Measurements from ENCODE around the gene ACSF2. TPM values are rescaled to one million over a fixed set of nuclear protein-coding genes. Genes with fewer than 3 reads are reported as not detected.

Gene ACSF2
- total RNA-seq, 1 donor from 2014 or later, result 13.6 TPM

GRCh38 chr17:50487213-50488096 lies 61.4 kb downstream of the ACSF2 start:
- Mint-ChIP-seq H3K27me3 (no peaks in the 10 kb centered on the region), H3K4me1 (no peaks in the 10 kb centered on the region), H3K4me3 (no peak overlapping the region), H3K9me3 (no peaks in the 10 kb centered on the region), H3K36me3 (ENCODE audit: low read depth) (peaks cover 23% of the 10 kb centered on the region), H3K27ac (no peak overlapping the region)
- intact Hi-C loops (cut with micrococcal nuclease), result no loop called here
- no peak for DNase-seq

DNA sequence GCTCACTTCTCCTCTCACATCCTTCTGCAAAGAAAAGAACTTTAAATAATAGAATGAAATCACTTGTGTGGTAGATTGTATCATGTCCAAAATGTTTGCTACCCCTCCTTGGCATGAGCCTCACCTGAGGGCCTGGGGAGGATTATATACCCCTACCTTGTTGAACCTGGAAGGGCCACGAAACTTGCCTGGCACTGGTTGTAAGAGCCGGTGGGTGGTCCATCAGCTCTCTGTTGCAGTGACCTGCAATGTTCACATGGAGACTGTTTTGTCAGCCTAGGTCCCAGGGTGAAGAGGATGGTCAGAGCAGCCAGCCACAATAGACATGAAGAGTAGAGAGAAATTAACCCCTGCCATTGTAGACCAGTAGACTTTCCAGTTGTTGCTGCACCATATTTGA lies 62.9 kb downstream of the ACSF2 start:
- H3K27ac Mint-ChIP-seq, result no peak overlapping the region

DNA sequence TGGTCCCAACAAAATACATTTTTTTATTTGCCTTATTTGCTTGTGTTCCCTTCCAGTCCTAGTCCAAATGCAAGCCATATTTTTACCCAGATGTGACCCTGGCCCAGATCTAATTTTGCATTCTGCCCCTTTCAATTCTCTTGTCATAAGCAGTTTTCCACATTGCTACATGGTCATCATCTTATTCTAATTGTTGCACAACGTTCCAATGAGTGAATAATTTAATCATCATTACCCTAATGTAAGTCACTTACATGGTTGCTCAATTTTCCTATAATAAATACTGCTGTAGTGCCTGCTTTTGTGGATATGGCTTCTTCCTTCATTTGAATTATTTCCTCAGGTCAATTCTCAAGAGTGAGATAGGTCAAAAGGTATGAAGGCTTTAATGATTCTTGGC lies 65.5 kb downstream of the ACSF2 start:
- no peak for DNase-seq
- Mint-ChIP-seq H3K9me3 (no peaks in the 10 kb centered on the region), H3K4me3 (no peak overlapping the region)

More for the DNA sequence above, 62.9 kb downstream of the ACSF2 start:
- Mint-ChIP-seq H3K4me1 (no peaks in the 10 kb centered on the region), H3K27me3 (peaks cover 1% of the 10 kb centered on the region), H3K9me3 (no peaks in the 10 kb centered on the region), H3K36me3 (ENCODE audit: low read depth) (peaks cover 12% of the 10 kb centered on the region), H3K4me3 (no peak overlapping the region)
- no peak for DNase-seq
- intact Hi-C loops (cut with micrococcal nuclease), result no loop called here

GRCh38 chr17:50492214-50492613 lies 66.2 kb downstream of the ACSF2 start:
- H3K4me1 Mint-ChIP-seq, result no peaks in the 10 kb centered on the region
- no peak for DNase-seq
- H3K4me3 Mint-ChIP-seq, result no peak overlapping the region
- peaks cover 9% of the 10 kb centered on the region for H3K27me3 Mint-ChIP-seq
- H3K27ac Mint-ChIP-seq, result no peak overlapping the region
- no peaks in the 10 kb centered on the region for H3K36me3 Mint-ChIP-seq (ENCODE audit: low read depth)
- H3K9me3 Mint-ChIP-seq, result no peaks in the 10 kb centered on the region
- intact Hi-C loops (cut with micrococcal nuclease), result no loop called here

More for the DNA sequence above, 65.5 kb downstream of the ACSF2 start:
- no peaks in the 10 kb centered on the region for H3K4me1 Mint-ChIP-seq
- no peak overlapping the region for H3K27ac Mint-ChIP-seq
- intact Hi-C loops (cut with micrococcal nuclease), result no loop called here
- no peaks in the 10 kb centered on the region for H3K36me3 Mint-ChIP-seq (ENCODE audit: low read depth)
- peaks cover 9% of the 10 kb centered on the region for H3K27me3 Mint-ChIP-seq

DNA sequence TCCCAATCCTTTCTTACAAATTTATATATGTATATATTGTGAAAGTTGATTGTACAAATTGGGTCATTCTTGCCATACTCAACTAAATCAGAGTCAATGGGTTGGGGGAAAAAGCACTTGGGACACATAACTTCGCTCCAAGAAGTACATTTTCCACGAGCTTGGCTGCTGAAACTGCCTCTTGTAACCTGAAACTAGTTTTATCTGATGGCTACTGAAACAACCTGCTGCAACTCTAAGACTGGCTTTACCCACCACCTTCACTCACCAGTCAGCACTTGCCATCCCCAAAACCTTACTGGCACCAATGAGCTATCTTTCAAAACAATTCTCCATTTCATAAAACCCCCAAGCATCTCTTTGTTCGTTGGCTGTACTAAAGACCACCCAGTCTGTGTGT lies 67.7 kb downstream of the ACSF2 start:
- intact Hi-C loops (cut with micrococcal nuclease), result no loop called here
- Mint-ChIP-seq H3K4me3 (no peak overlapping the region), H3K36me3 (ENCODE audit: low read depth) (no peaks in the 10 kb centered on the region), H3K4me1 (no peaks in the 10 kb centered on the region), H3K27me3 (peaks cover 12% of the 10 kb centered on the region), H3K9me3 (no peaks in the 10 kb centered on the region), H3K27ac (no peak overlapping the region)
- DNase-seq, result no peak

DNA sequence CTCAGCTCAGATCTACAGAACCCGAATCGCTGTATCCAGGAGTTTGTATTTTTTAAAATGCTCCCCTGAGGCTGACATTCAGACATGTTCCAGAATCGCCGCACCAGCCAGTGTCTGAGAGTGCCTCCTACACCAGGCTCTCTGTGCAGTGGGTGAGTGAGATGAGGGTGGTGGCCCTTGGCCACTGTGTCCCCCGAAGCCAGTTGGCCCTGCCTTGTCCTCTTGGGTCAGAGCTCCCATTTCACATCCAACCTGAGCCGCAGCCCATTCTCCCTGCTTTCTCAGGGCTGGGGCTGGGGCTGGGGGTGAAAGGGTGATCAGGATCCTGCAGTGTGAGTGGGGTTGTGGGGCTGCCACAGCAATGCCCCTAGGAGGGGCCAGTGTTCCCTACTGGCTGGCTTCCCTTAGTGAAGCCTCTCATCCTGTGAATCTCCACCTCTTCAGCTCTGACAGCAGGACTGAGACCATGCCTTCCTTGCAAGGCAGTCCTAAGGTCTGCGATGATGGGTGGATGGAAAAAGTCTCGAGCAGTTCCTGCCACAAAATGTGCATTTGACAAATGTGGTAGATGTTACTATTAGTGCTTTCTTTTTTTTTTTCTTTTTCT lies 69.3 kb downstream of the ACSF2 start:
- Mint-ChIP-seq H3K27ac (peak overlapping the region; percentile 37), H3K4me1 (no peaks in the 10 kb centered on the region), H3K27me3 (peaks cover 13% of the 10 kb centered on the region), H3K36me3 (ENCODE audit: low read depth) (no peaks in the 10 kb centered on the region), H3K4me3 (no peak overlapping the region), H3K9me3 (no peaks in the 10 kb centered on the region)
- intact Hi-C loops (cut with micrococcal nuclease), result no loop called here
- DNase-seq, result no peak

DNA sequence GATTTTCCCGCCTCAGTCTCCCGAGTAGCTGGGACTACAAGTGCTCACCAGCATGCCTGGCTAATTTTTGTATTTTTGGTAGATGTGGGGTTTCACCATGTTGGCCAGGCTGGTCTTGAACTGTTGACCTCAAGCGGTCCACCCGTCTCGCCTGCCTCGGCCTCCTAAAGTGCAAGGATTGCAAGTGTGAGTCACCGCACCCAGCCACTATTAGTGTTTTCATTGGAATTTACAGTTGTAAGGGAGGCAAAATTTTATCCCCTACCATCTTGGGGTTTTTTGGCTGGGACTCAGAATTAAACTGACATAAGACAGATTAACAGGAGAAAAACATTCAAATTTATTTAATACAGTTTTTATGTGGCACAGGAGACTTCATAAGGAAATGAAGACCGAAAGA lies 69.9 kb downstream of the ACSF2 start:
- H3K4me1 Mint-ChIP-seq, result no peaks in the 10 kb centered on the region
- peaks cover 13% of the 10 kb centered on the region for H3K27me3 Mint-ChIP-seq
- no peak for DNase-seq
- H3K4me3 Mint-ChIP-seq, result no peak overlapping the region
- no peaks in the 10 kb centered on the region for H3K36me3 Mint-ChIP-seq (ENCODE audit: low read depth)
- intact Hi-C loops (cut with micrococcal nuclease), result no loop called here
- H3K9me3 Mint-ChIP-seq, result no peaks in the 10 kb centered on the region
- H3K27ac Mint-ChIP-seq, result no peak overlapping the region

DNA sequence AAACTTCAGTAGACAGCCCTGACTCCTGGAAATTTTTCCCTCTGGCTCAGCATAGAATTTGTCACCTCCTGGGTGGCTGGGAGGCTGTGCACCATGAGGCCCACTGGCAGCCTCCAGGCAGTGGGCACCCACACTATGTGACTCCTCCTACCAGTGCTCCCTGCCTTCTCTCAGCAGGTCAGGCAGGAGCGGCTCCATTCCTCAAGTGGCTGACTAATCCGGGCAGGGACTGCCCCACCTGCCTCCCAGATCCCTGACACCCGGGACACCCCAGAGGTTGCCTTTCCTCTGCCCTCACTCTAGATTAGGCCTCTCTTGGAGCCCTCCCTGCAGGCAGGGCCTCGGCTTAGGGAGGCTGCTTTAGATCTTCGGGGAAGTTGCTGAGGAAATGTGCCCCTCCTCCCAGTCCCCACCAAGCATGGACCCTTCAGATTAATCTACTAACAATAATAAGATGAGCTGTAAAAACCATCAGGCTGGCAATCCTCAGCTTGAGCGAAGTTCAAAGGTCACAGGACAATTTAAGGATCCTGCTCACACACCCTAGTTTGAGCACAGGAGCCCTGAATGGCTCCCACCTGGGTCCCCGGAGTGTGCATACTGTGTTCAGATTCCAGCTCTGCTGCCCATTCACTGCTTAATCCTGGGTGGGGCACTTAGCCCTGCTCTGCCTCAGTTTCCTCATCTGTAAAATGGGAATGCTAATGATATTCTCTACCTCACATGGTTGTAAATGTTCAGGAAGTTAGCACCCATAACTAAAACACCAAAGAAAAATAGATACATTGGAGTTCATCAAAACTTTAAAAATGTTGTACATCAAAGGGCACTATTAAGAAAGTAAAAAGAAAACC lies 72.2 kb downstream of the ACSF2 start:
- H3K27me3 Mint-ChIP-seq, result peaks cover 15% of the 10 kb centered on the region
- no peaks in the 10 kb centered on the region for H3K4me1 Mint-ChIP-seq
- no peaks in the 10 kb centered on the region for H3K36me3 Mint-ChIP-seq (ENCODE audit: low read depth)
- no peak overlapping the region for H3K27ac Mint-ChIP-seq
- no peak overlapping the region for H3K4me3 Mint-ChIP-seq
- no peaks in the 10 kb centered on the region for H3K9me3 Mint-ChIP-seq
- intact Hi-C loops (cut with micrococcal nuclease), result no loop called here
- DNase-seq, result no peak

DNA sequence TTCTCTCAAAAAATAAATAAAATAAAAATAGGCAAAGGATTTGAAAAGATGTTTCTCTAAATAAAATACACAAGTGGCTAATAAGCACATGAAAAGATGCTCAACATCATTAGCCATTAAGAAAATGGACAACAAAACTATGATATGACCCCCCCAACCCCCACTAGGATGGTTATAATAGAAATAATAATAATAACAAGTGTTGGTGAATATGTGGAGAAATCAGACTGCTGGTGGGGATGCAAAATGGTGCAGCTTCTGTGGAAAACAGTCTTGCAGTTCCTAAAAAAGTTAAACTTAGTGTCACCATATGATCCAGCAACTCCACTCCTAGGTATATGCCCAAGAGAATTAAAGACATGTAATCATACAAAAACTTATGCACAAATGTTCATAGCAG lies 73.3 kb downstream of the ACSF2 start:
- DNase-seq, result no peak
- Mint-ChIP-seq H3K27ac (no peak overlapping the region), H3K4me1 (peaks cover 6% of the 10 kb centered on the region), H3K36me3 (ENCODE audit: low read depth) (no peaks in the 10 kb centered on the region), H3K4me3 (no peak overlapping the region), H3K9me3 (no peaks in the 10 kb centered on the region), H3K27me3 (peaks cover 12% of the 10 kb centered on the region)
- intact Hi-C loops (cut with micrococcal nuclease), result no loop called here

GRCh38 chr17:50499721-50500120 lies 73.7 kb downstream of the ACSF2 start:
- peaks cover 10% of the 10 kb centered on the region for H3K4me1 Mint-ChIP-seq
- intact Hi-C loops (cut with micrococcal nuclease), result no loop called here
- no peaks in the 10 kb centered on the region for H3K9me3 Mint-ChIP-seq
- DNase-seq, result no peak
- H3K27ac Mint-ChIP-seq, result no peak overlapping the region
- peaks cover 12% of the 10 kb centered on the region for H3K27me3 Mint-ChIP-seq
- H3K4me3 Mint-ChIP-seq, result no peak overlapping the region
- no peaks in the 10 kb centered on the region for H3K36me3 Mint-ChIP-seq (ENCODE audit: low read depth)

GRCh38 chr17:50501054-50501453 lies 75.0 kb downstream of the ACSF2 start:
- Mint-ChIP-seq H3K4me3 (no peak overlapping the region), H3K9me3 (no peaks in the 10 kb centered on the region), H3K27ac (no peak overlapping the region), H3K4me1 (peaks cover 21% of the 10 kb centered on the region), H3K27me3 (peaks cover 6% of the 10 kb centered on the region), H3K36me3 (ENCODE audit: low read depth) (no peaks in the 10 kb centered on the region)
- peak; percentile 75 for DNase-seq
- intact Hi-C loops (cut with micrococcal nuclease), result no loop called here

- H3K36me3 Mint-ChIP-seq (ENCODE audit: low read depth), result no peaks in the 10 kb centered on the region
- H3K4me3 Mint-ChIP-seq, result no peak overlapping the region
- H3K4me1 Mint-ChIP-seq, result peaks cover 21% of the 10 kb centered on the region
- intact Hi-C loops (cut with micrococcal nuclease), result no loop called here
- H3K27ac Mint-ChIP-seq, result no peak overlapping the region
- H3K9me3 Mint-ChIP-seq, result no peaks in the 10 kb centered on the region
- DNase-seq, result no peak
- peaks cover 6% of the 10 kb centered on the region for H3K27me3 Mint-ChIP-seq
Observed at GRCh38 chr17:50502301-50502990, 76.4 kb downstream of the ACSF2 start.

- intact Hi-C loops (cut with micrococcal nuclease), result no loop called here
- H3K27ac Mint-ChIP-seq, result peak overlapping the region; percentile 25
- H3K27me3 Mint-ChIP-seq, result peaks cover 2% of the 10 kb centered on the region
- H3K36me3 Mint-ChIP-seq (ENCODE audit: low read depth), result no peaks in the 10 kb centered on the region
- no peaks in the 10 kb centered on the region for H3K9me3 Mint-ChIP-seq
- no peak overlapping the region for H3K4me3 Mint-ChIP-seq
- H3K4me1 Mint-ChIP-seq, result peaks cover 40% of the 10 kb centered on the region
- DNase-seq, result no peak
Observed at GRCh38 chr17:50505591-50506130, 79.6 kb downstream of the ACSF2 start.

Measured in activated CD4-positive, alpha-beta T cell treated with anti-CD3 and anti-CD28 coated beads, Interleukin-2, amount 10 ng/mL, durations not matched to agents 24 days and 14 days (primary cell).